ENCODE results near the gene SLC22A23. TPM values are rescaled to one million over a fixed set of nuclear protein-coding genes. Genes with fewer than 3 reads are reported as not detected.

The SLC22A23 gene
- total RNA-seq, 1 donor from 2014 or later: 14.6 TPM

GRCh38 chr6:3398755-3399696, 57.8 kb downstream of the SLC22A23 start:
- H3K27ac Mint-ChIP-seq (ENCODE audit: unreplicated experiment): no peak overlapping the region
- TF ChIP-seq CTCF (conservative IDR thresholded peaks at IDR 0.05): no peak
- no peaks in the 10 kb centered on the region for H3K27me3 Mint-ChIP-seq (ENCODE audit: low read depth)
- no peaks in the 10 kb centered on the region for H3K9me3 Mint-ChIP-seq
- H3K4me1 Mint-ChIP-seq: peaks cover 40% of the 10 kb centered on the region
- no peak overlapping the region for H3K4me3 Mint-ChIP-seq
- H3K36me3 Mint-ChIP-seq (ENCODE audit: low read depth): peaks cover 3% of the 10 kb centered on the region
- no peak for DNase-seq (ENCODE audit: low read depth, low spot score)

GRCh38 chr6:3398165-3398562, 58.7 kb downstream of the SLC22A23 start:
- peaks cover 40% of the 10 kb centered on the region for H3K4me1 Mint-ChIP-seq
- H3K27ac Mint-ChIP-seq (ENCODE audit: unreplicated experiment): no peak overlapping the region
- H3K36me3 Mint-ChIP-seq (ENCODE audit: low read depth): peaks cover 3% of the 10 kb centered on the region
- H3K4me3 Mint-ChIP-seq: no peak overlapping the region
- H3K27me3 Mint-ChIP-seq (ENCODE audit: low read depth): no peaks in the 10 kb centered on the region
- no peak for TF ChIP-seq CTCF (conservative IDR thresholded peaks at IDR 0.05)
- H3K9me3 Mint-ChIP-seq: no peaks in the 10 kb centered on the region
- no peak for DNase-seq (ENCODE audit: low read depth, low spot score)

- no peak overlapping the region for H3K4me3 Mint-ChIP-seq
- no peak for DNase-seq (ENCODE audit: low read depth, low spot score)
- H3K27me3 Mint-ChIP-seq (ENCODE audit: low read depth): no peaks in the 10 kb centered on the region
- H3K27ac Mint-ChIP-seq (ENCODE audit: unreplicated experiment): no peak overlapping the region
- H3K4me1 Mint-ChIP-seq: peaks cover 34% of the 10 kb centered on the region
- TF ChIP-seq CTCF (conservative IDR thresholded peaks at IDR 0.05): no peak
- H3K36me3 Mint-ChIP-seq (ENCODE audit: low read depth): peaks cover 3% of the 10 kb centered on the region
- H3K9me3 Mint-ChIP-seq: no peaks in the 10 kb centered on the region
Observed at GRCh38 chr6:3397229-3398164, 59.4 kb downstream of the SLC22A23 start.

- Mint-ChIP-seq H3K9me3 (no peaks in the 10 kb centered on the region), H3K27ac (ENCODE audit: unreplicated experiment) (peak overlapping the region; percentile 17), H3K4me1 (peaks cover 29% of the 10 kb centered on the region), H3K4me3 (no peak overlapping the region), H3K27me3 (ENCODE audit: low read depth) (no peaks in the 10 kb centered on the region), H3K36me3 (ENCODE audit: low read depth) (peaks cover 2% of the 10 kb centered on the region)
- no peak for DNase-seq (ENCODE audit: low read depth, low spot score)
- no peak for TF ChIP-seq CTCF (conservative IDR thresholded peaks at IDR 0.05)
Observed at GRCh38 chr6:3396503-3397180, 60.2 kb downstream of the SLC22A23 start.

- Mint-ChIP-seq H3K27ac (ENCODE audit: unreplicated experiment) (no peak overlapping the region), H3K27me3 (ENCODE audit: low read depth) (no peaks in the 10 kb centered on the region), H3K4me1 (peaks cover 29% of the 10 kb centered on the region), H3K36me3 (ENCODE audit: low read depth) (no peaks in the 10 kb centered on the region), H3K9me3 (no peaks in the 10 kb centered on the region), H3K4me3 (no peak overlapping the region)
- DNase-seq (ENCODE audit: low read depth, low spot score): no peak
- TF ChIP-seq CTCF (conservative IDR thresholded peaks at IDR 0.05): no peak
Observed at GRCh38 chr6:3394671-3395070, 62.2 kb downstream of the SLC22A23 start.
